Measurements from ENCODE around the gene POLR2E. TPM values are rescaled to one million over a fixed set of nuclear protein-coding genes. Genes with fewer than 3 reads are reported as not detected.
A peak's percentile ranks its signal among the peaks of the same experiment; 100 is the strongest.

Gene POLR2E
- total RNA-seq, 4 donors from 2014 or later: 117 to 228 (median 150) TPM

DNA sequence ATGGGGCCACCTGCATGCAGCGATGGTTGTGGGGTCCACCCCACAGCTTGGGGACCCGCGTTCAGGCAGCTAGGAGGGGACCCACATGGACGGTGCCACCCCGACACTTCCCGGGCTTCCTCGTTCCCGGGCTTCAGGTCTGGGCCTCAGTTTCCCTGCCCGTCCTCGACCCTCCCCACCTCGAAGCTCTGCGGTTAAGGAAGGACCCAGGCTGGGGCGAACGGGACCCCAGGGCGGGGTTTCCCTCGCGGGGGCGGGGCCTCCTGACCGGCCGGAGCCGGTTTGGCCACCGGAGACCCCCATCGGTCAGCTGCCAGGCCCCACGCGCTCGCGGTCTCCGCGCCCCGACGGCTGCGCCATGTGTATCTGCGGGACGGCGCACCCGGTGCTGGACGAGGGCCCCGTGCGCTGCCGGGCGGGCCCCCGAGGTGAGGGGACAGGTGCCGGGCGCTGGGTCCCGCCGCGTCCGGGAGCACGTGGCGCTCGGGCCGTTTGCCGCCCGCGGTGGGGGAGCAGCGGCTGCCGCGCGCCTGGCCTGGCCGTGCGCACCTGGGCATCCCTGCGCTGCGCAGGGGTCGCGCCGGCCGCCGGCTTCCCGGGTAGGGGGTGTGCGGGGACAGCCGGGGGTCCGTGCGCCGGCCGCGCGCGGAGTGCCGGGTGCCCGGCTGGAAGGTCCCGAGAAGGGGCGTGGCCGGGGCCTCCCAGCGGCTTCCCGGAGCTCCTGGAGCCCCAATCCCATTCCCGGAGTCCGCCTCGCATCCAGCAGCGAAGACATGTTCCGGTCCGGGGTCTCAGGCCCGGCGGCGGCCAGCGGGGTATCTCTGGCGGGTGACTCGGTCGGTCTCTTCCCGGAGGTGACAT is 24.0 kb downstream of the POLR2E start:
- no peak for TF ChIP-seq POLR2AphosphoS5 (IDR thresholded peaks at IDR 0.05)
- TF ChIP-seq, protein P1, sequence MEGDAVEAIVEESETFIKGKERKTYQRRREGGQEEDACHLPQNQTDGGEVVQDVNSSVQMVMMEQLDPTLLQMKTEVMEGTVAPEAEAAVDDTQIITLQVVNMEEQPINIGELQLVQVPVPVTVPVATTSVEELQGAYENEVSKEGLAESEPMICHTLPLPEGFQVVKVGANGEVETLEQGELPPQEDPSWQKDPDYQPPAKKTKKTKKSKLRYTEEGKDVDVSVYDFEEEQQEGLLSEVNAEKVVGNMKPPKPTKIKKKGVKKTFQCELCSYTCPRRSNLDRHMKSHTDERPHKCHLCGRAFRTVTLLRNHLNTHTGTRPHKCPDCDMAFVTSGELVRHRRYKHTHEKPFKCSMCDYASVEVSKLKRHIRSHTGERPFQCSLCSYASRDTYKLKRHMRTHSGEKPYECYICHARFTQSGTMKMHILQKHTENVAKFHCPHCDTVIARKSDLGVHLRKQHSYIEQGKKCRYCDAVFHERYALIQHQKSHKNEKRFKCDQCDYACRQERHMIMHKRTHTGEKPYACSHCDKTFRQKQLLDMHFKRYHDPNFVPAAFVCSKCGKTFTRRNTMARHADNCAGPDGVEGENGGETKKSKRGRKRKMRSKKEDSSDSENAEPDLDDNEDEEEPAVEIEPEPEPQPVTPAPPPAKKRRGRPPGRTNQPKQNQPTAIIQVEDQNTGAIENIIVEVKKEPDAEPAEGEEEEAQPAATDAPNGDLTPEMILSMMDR (IDR thresholded peaks at IDR 0.05): no peak
- 4% methylated on average over 10 of the region's 99 CpGs; no CpG with 5 or more reads in 1 of the 2 donors for WGBS, 2 donors (ENCODE audit: low coverage in 1 of 2)
- no peaks in the 10 kb centered on the region for H3K9me3 ChIP-seq
- ATAC-seq: no peak
- no peak overlapping the region for H3K27ac ChIP-seq
- peaks cover 0 to 42% (median 12%) of the 10 kb centered on the region in 3 donors for H3K4me1 ChIP-seq
- no peaks in the 10 kb centered on the region for H3K36me3 ChIP-seq
- peaks cover 74% of the 10 kb centered on the region for H3K27me3 ChIP-seq
- H3K4me3 ChIP-seq: peak overlapping the region in 1 of 2 donors; percentile 22

DNA sequence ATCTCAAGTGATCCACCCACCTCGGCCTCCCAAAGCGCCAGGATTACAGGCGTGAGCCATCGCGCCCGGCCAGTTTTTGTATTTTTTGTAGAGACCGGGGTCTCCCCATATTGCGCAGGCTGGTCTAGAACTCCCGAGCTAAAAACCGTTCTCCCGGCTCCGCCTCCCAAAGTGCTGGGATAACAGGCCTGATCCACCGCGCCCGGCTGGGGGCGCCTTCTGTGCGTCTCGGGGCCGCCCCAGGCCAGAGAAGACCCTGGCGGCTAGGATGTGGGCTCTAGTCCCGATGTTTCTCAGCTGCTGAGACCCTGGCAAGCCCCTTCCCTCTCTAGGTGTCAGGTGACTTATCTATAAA is 24.6 kb downstream of the POLR2E start:
- TF ChIP-seq POLR2A (IDR thresholded peaks at IDR 0.05) (no peak), EP300 (IDR thresholded peaks at IDR 0.05) (no peak), POLR2AphosphoS5 (IDR thresholded peaks at IDR 0.05) (no peak)
- TF ChIP-seq, protein P1 (IDR thresholded peaks at IDR 0.05): no peak
- H3K9me3 ChIP-seq: no peaks in the 10 kb centered on the region
- 13% methylated on average over 7 of the region's 21 CpGs; no CpG with 5 or more reads in 1 of the 2 donors for WGBS, 2 donors (ENCODE audit: low coverage in 1 of 2)
- peaks cover 0 to 48% (median 12%) of the 10 kb centered on the region in 3 donors for H3K4me1 ChIP-seq
- no peak overlapping the region for H3K27ac ChIP-seq
- peaks cover 80% of the 10 kb centered on the region for H3K27me3 ChIP-seq
- no peak overlapping the region for H3K4me3 ChIP-seq
- no peak for ATAC-seq
- H3K36me3 ChIP-seq: no peaks in the 10 kb centered on the region

DNA sequence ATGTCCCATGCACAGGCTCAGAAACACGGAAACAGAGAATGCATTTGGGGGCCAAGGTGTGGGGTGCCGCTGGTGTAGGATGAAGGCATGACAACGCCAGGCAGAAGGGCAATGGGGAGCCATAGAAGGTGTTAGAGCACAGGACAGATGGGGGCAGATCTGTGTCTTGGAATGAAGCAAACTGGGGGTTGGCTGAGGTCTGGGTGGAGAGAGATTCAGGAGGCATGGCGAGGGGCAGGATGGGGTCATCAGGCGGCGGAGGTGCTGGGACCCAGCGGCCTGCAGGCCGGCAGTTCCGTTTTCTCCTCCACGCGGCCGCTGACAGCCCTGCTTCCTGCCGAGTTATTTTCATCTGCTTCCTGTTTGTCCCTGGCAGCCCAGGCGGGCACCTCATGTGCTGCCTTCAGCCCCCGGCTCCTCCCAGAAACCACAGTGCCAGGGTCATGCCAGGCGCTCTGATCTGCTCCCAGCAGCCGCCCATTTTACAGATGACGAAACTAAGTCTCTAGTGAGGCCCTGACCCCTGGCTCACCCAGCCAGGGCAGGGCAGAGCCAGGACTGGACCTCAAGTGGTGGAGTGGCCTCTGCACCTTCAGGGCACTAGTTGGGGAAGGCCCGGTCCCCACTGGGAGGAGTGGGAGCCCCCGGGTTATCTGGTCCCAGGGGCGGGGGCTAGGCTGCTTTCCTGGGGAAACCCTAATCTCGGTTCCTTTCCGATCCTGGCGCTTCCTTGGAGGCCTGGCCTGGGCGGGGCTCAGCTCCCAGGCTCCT is 26.0 kb downstream of the POLR2E start:
- peak; percentile 34 for ATAC-seq
- peaks cover 0 to 61% (median 21%) of the 10 kb centered on the region in 3 donors for H3K4me1 ChIP-seq

DNA sequence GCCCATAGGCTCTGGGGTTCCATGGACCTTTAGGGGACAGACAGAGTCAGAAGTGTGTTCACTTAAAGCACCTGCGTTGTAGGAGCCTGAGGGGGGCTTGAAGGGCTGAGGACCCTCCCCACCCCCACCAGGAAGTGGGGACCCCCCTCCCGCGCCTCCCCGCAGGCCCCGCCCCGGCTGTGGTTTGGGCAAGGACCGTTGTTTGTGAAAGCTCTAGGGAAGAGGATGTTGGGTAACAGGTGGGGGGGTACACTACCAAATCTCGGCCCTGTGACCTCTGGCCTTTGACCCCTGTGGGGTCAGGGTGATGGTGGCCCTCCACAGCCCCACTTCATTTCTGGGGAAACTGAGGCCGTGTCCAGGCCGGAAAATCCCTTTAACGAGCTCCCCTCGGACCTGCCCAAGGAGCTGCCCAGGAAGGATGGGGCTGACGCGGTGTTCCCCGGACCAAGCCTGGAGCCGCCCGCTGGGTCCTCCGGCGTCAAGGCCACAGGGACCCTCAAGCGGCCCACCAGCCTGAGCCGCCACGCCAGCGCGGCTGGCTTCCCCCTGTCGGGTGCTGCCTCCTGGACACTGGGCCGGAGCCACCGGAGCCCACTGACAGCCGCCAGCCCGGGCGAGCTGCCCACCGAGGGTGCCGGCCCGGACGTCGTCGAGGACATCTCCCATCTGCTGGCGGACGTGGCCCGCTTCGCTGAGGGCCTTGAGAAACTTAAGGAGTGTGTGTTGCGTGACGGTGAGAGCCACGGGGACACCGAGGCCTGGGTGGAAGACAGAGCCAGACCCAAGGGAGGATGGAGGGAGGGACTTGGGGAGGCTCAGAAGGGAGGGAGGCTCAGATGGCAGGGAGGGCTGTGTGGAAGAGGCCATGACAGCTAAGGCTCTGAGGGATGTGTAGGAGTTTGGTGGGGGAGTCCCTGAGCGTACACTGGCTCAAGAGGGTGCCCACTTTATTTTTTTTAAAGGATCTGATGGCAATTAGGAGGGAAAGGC is 26.9 kb downstream of the POLR2E start:
- no peak for TF ChIP-seq EP300 (IDR thresholded peaks at IDR 0.05)
- TF ChIP-seq, protein P1 (IDR thresholded peaks at IDR 0.05): no peak
- Histone ChIP-seq H3K4me3 (peak overlapping the region in 1 of 2 donors; percentile 49), H3K9me3 (no peaks in the 10 kb centered on the region), H3K36me3 (no peaks in the 10 kb centered on the region), H3K27me3 (peaks cover 92% of the 10 kb centered on the region), H3K4me1 (peaks cover 0 to 61% (median 21%) of the 10 kb centered on the region in 3 donors), H3K27ac (peak overlapping the region in 3 of 4 donors; percentile 37 to 66 (median 47))
- 53 to 92% methylated on average over 1 to 5 of the region's 45 CpGs for WGBS, 2 donors (ENCODE audit: low coverage in 1 of 2)
- ATAC-seq: no peak

More for the DNA sequence above, 26.0 kb downstream of the POLR2E start:
- H3K36me3 ChIP-seq: no peaks in the 10 kb centered on the region
- H3K27ac ChIP-seq: peak overlapping the region in 1 of 4 donors; percentile 66
- H3K4me3 ChIP-seq: peak overlapping the region in 1 of 2 donors; percentile 49
- peaks cover 94% of the 10 kb centered on the region for H3K27me3 ChIP-seq
- WGBS, 2 donors (ENCODE audit: low coverage in 1 of 2): 60% methylated on average over 11 to 15 of the region's 25 CpGs
- no peaks in the 10 kb centered on the region for H3K9me3 ChIP-seq
- TF ChIP-seq EP300 (IDR thresholded peaks at IDR 0.05) (no peak), POLR2AphosphoS5 (IDR thresholded peaks at IDR 0.05) (no peak), POLR2A (IDR thresholded peaks at IDR 0.05) (no peak)
- TF ChIP-seq, protein P1 (IDR thresholded peaks at IDR 0.05): no peak
